ENCODE results near the gene CENATAC.

DNA sequence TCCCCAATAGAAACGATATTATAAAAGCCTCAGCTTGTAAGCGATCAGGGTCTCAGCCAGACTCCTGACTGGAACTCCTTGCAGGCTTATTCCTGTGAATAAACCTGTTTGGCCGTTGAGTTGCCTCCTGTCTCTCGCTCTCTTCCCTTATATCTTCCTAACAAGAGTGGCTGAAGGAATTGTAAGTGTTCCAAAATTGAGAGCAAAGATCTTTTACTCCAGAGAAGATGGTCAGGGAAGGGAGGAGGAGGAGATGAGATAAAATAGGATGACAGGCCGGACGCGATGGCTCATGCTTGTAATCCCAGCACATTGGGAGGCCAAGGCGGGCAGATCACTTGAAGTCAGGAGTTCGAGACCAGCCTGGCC, 34.0 kb downstream of the CENATAC start:
- TF ChIP-seq, protein P1, sequence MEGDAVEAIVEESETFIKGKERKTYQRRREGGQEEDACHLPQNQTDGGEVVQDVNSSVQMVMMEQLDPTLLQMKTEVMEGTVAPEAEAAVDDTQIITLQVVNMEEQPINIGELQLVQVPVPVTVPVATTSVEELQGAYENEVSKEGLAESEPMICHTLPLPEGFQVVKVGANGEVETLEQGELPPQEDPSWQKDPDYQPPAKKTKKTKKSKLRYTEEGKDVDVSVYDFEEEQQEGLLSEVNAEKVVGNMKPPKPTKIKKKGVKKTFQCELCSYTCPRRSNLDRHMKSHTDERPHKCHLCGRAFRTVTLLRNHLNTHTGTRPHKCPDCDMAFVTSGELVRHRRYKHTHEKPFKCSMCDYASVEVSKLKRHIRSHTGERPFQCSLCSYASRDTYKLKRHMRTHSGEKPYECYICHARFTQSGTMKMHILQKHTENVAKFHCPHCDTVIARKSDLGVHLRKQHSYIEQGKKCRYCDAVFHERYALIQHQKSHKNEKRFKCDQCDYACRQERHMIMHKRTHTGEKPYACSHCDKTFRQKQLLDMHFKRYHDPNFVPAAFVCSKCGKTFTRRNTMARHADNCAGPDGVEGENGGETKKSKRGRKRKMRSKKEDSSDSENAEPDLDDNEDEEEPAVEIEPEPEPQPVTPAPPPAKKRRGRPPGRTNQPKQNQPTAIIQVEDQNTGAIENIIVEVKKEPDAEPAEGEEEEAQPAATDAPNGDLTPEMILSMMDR (IDR thresholded peaks at IDR 0.05; ENCODE audit: low read depth, low read length): no peak
- TF ChIP-seq EZH2phosphoT487 (IDR thresholded peaks at IDR 0.05; ENCODE audit: low read depth): no peak

Measured in OCI-LY3 (cell line).